H9 (cell line): ENCODE measurements around the gene PSME1. TPM values are rescaled to one million over a fixed set of nuclear protein-coding genes. Genes with fewer than 3 reads are reported as not detected.
A peak's percentile ranks its signal among the peaks of the same experiment; 100 is the strongest.

Experiments
- DNase-seq: peaks from one replicate; pipeline ENCODE4 v3.0.0-alpha.2; 2017
- H2AFZ ChIP-seq: one replicate; pipeline ENCODE4 v1.6.1; 2013; ENCODE audit warnings: mild to moderate bottlenecking, low read length, control low read depth, moderate library complexity
- H2AK5ac ChIP-seq: 2 replicates; pipeline ENCODE4 v1.6.1; 2013; ENCODE audit warnings: low read length, control low read depth, mixed read lengths; ENCODE audit not compliant: insufficient read length
- H2BK120ac ChIP-seq: one replicate; pipeline ENCODE4 v1.6.1; 2013; ENCODE audit warnings: low read depth, mild to moderate bottlenecking, low read length, control low read depth, inconsistent platforms; ENCODE audit not compliant: poor library complexity, severe bottlenecking
- H2BK12ac ChIP-seq: 2 replicates; pipeline ENCODE4 v1.6.1; 2013; ENCODE audit warnings: low read length, control low read depth, mixed read lengths, low read depth; ENCODE audit not compliant: insufficient read length
- H2BK15ac ChIP-seq: 2 replicates; pipeline ENCODE4 v1.6.1; 2013; ENCODE audit warnings: low read depth, low read length, control low read depth
- H2BK20ac ChIP-seq: one replicate; pipeline ENCODE4 v1.6.1; 2013; ENCODE audit warnings: low read depth, mild to moderate bottlenecking, low read length, control low read depth, inconsistent platforms; ENCODE audit not compliant: poor library complexity, severe bottlenecking
- H2BK5ac ChIP-seq: 2 replicates; pipeline ENCODE4 v1.6.1; 2013; ENCODE audit warnings: low read length, control low read depth, mixed read lengths; ENCODE audit not compliant: insufficient read length
- H3K14ac ChIP-seq: 2 replicates; pipeline ENCODE4 v1.6.1; 2013; ENCODE audit warnings: low read length, control low read depth; ENCODE audit not compliant: insufficient read depth
- H3K18ac ChIP-seq: 2 replicates; pipeline ENCODE4 v1.6.1; 2013; ENCODE audit warnings: low read depth, mild to moderate bottlenecking, mixed read lengths, low read length, control low read depth; ENCODE audit not compliant: insufficient read length
- H3K23ac ChIP-seq: 2 replicates; pipeline ENCODE4 v1.6.1; 2013; ENCODE audit warnings: low read length, control low read depth, mixed read lengths, low read depth; ENCODE audit not compliant: insufficient read length
- H3K23me2 ChIP-seq: 2 replicates; pipeline ENCODE4 v1.6.1; 2013; ENCODE audit warnings: low read depth, mild to moderate bottlenecking, mixed read lengths, low read length, control low read depth; ENCODE audit not compliant: insufficient read length, poor library complexity, severe bottlenecking
- H3K27ac ChIP-seq: 2 replicates; pipeline ENCODE4 v1.5.1; 2013; ENCODE audit warnings: low read length, control low read depth, mixed read lengths, low read depth; ENCODE audit not compliant: insufficient read length
- H3K27me3 ChIP-seq: 2 replicates; pipeline ENCODE4 v1.6.1; 2013; ENCODE audit warnings: low read length, control low read depth, inconsistent platforms; ENCODE audit not compliant: insufficient read depth
- H3K4ac ChIP-seq: 2 replicates; pipeline ENCODE4 v1.6.1; 2013; ENCODE audit warnings: low read depth, mild to moderate bottlenecking, control low read depth, inconsistent platforms, low read length, moderate library complexity
- H3K4me1 ChIP-seq: 2 replicates; pipeline ENCODE4 v1.6.1; 2013; ENCODE audit warnings: low read length, control low read depth, inconsistent platforms; ENCODE audit not compliant: insufficient read depth
- H3K4me2 ChIP-seq: 2 replicates; pipeline ENCODE4 v1.6.1; 2013; ENCODE audit warnings: low read length, control low read depth, mixed read lengths; ENCODE audit not compliant: insufficient read length, insufficient read depth
- H3K56ac ChIP-seq: 2 replicates; pipeline ENCODE4 v1.6.1; 2013; ENCODE audit warnings: low read depth, mild to moderate bottlenecking, mixed read lengths, low read length, control low read depth; ENCODE audit not compliant: insufficient read length
- H3K79me1 ChIP-seq: 2 replicates; pipeline ENCODE4 v1.6.1; 2013; ENCODE audit warnings: low read depth, mild to moderate bottlenecking, moderate library complexity, low read length, control low read depth, inconsistent platforms; ENCODE audit not compliant: insufficient read depth, poor library complexity, severe bottlenecking
- H3K79me2 ChIP-seq: 2 replicates; pipeline ENCODE4 v1.6.1; 2013; ENCODE audit warnings: low read length, control low read depth, inconsistent platforms; ENCODE audit not compliant: insufficient read depth
- H3K9ac ChIP-seq: 2 replicates; pipeline ENCODE4 v1.6.1; 2013; ENCODE audit warnings: low read length, control low read depth, mixed read lengths; ENCODE audit not compliant: insufficient read length; ENCODE audit errors: extremely low read depth
- H3K9me3 ChIP-seq: one replicate; pipeline ENCODE4 v1.6.1; 2013; ENCODE audit warnings: low read depth, low read length, inconsistent platforms; ENCODE audit not compliant: control insufficient read depth
- H3T11ph ChIP-seq: one replicate; pipeline ENCODE4 v1.6.1; 2013; ENCODE audit warnings: mild to moderate bottlenecking, low read length, control low read depth, inconsistent platforms
- H4K20me1 ChIP-seq: one replicate; pipeline ENCODE4 v1.6.1; 2013; ENCODE audit not compliant: control insufficient read depth, insufficient read length, insufficient read depth
- H4K5ac ChIP-seq: 2 replicates; pipeline ENCODE4 v1.6.1; 2013; ENCODE audit warnings: low read depth, mild to moderate bottlenecking, mixed read lengths, low read length, control low read depth; ENCODE audit not compliant: insufficient read length
- H4K8ac ChIP-seq: replicated peaks from 2 replicates; pipeline ENCODE4 v1.6.1; 2013; ENCODE audit warnings: low read length, control low read depth, mixed read lengths, low read depth; ENCODE audit not compliant: insufficient read length
- H4K91ac ChIP-seq: 2 replicates; pipeline ENCODE4 v1.6.1; 2013; ENCODE audit warnings: low read depth, mild to moderate bottlenecking, moderate library complexity, mixed read lengths, low read length, control low read depth; ENCODE audit not compliant: insufficient read length
- H3K27ac Mint-ChIP-seq, 3 experiments: 2 replicates in 2 of 3; 3 replicates in 1 of 3; pipeline ENCODE4 v1.8.0; 2020 to 2021; ENCODE audit warnings: mixed read lengths in 3 of 3, mild to moderate bottlenecking in 1 of 3, moderate library complexity in 1 of 3
- H3K27me3 Mint-ChIP-seq: 2 replicates; pipeline ENCODE4 v1.8.0; 2021; ENCODE audit warnings: low read depth, mild to moderate bottlenecking, moderate library complexity, mixed read lengths
- H3K36me3 Mint-ChIP-seq, 3 experiments: 2 replicates in 2 of 3; 3 replicates in 1 of 3; pipeline ENCODE4 v1.8.0; 2020 to 2021; ENCODE audit warnings: low read depth in 3 of 3, mixed read lengths in 3 of 3; ENCODE audit not compliant: insufficient read depth in 1 of 3
- H3K4me1 Mint-ChIP-seq, 2 experiments: 2 replicates each; pipeline ENCODE4 v1.8.0; 2020; ENCODE audit warnings: mixed read lengths in 2 of 2
- H3K4me3 Mint-ChIP-seq, 2 experiments: 2 replicates in 1 of 2; 3 replicates in 1 of 2; pipeline ENCODE4 v1.8.0; 2020 to 2021; ENCODE audit warnings: mild to moderate bottlenecking in 2 of 2, mixed read lengths in 2 of 2, moderate library complexity in 1 of 2
- H3K9me3 Mint-ChIP-seq, 2 experiments: 2 replicates in 1 of 2; 3 replicates in 1 of 2; pipeline ENCODE4 v1.8.0; 2020; ENCODE audit warnings: mild to moderate bottlenecking in 2 of 2, mixed read lengths in 2 of 2, moderate library complexity in 1 of 2
- WGBS: extraction: QIAGEN DNeasy Blood & Tissue Kit; methylation state at CpG from one replicate; pipeline ENCODE4 v1.1.7; 2013; ENCODE audit warnings: missing lambda C conversion rate, low lambda C conversion rate, mixed read lengths; ENCODE audit not compliant: insufficient read length; ENCODE audit errors: extremely low coverage; 5-methylcytosine and 5-hydroxymethylcytosine counted together
- total RNA-seq: library from RNA; stranded (reverse); gene quantifications from 2 replicates; pipeline ENCODE4 v1.2.1, GENCODE V29; 2021
- TF ChIP-seq, protein P1 (sequence below): fragments of 200-600 bp; sonication (generic); conservative IDR thresholded peaks from 3 replicates; pipeline ENCODE4 v1.8.0; 2021; ENCODE audit warnings: antibody characterized with exemption, mild to moderate bottlenecking

Gene PSME1
- total RNA-seq, 1 experiment from 2014 or later, result 109 TPM

DNA sequence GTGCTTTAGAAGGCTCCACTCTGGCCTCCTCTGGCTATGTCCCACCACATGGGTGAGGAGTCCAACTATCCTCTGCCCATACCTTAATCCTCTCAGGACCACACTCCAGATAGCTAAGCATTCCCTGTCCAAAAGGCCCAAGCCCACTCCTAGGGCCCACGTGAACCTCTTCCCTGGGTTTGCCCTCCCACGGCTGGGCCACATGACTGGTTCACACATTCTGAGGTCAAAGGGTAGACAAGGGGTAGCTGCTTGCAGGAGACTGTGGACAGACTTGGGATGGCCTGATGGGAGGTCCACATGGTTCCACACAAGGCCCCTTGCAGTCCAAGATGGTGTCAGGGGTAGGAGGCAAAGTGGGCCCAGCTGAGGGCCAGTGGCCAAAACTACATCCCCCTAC, 47.9 kb upstream of the PSME1 start:
- peaks cover 9 to 26% of the 10 kb centered on the region in 2 experiments for H3K4me1 Mint-ChIP-seq

More for the DNA sequence above, 47.9 kb upstream of the PSME1 start:
- H3K4me1 ChIP-seq, result no peaks in the 10 kb centered on the region
- H3K9ac ChIP-seq, result no peak overlapping the region
- H2AFZ ChIP-seq, result no peak overlapping the region
- H3K79me2 ChIP-seq, result no peaks in the 10 kb centered on the region
- no peaks in the 10 kb centered on the region for H4K20me1 ChIP-seq
- DNase-seq, result no peak
- H3K4me2 ChIP-seq, result no peak overlapping the region
- H2BK120ac ChIP-seq, result no peak overlapping the region
- no peak overlapping the region for H3K23ac ChIP-seq
- H2BK15ac ChIP-seq, result peak overlapping the region; percentile 20; the same call in 1 of the 2 replicates
- no peak overlapping the region for H2BK20ac ChIP-seq
- Mint-ChIP-seq H3K9me3 (no peaks in the 10 kb centered on the region), H3K27me3 (peaks cover 10% of the 10 kb centered on the region), H3K4me3 (no peak overlapping the region), H3K27ac (no peak overlapping the region), H3K36me3 (no peaks in the 10 kb centered on the region)
- no peak overlapping the region for H2BK5ac ChIP-seq
- no peak overlapping the region for H3K18ac ChIP-seq
- H3K23me2 ChIP-seq, result no peaks in the 10 kb centered on the region
- H3T11ph ChIP-seq, result no peak overlapping the region
- no peak overlapping the region for H4K91ac ChIP-seq
- no peak overlapping the region for H3K14ac ChIP-seq
- no peak overlapping the region for H3K4ac ChIP-seq
- TF ChIP-seq, protein P1, sequence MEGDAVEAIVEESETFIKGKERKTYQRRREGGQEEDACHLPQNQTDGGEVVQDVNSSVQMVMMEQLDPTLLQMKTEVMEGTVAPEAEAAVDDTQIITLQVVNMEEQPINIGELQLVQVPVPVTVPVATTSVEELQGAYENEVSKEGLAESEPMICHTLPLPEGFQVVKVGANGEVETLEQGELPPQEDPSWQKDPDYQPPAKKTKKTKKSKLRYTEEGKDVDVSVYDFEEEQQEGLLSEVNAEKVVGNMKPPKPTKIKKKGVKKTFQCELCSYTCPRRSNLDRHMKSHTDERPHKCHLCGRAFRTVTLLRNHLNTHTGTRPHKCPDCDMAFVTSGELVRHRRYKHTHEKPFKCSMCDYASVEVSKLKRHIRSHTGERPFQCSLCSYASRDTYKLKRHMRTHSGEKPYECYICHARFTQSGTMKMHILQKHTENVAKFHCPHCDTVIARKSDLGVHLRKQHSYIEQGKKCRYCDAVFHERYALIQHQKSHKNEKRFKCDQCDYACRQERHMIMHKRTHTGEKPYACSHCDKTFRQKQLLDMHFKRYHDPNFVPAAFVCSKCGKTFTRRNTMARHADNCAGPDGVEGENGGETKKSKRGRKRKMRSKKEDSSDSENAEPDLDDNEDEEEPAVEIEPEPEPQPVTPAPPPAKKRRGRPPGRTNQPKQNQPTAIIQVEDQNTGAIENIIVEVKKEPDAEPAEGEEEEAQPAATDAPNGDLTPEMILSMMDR, result no peak
- no peak overlapping the region for H4K8ac ChIP-seq
- H2BK12ac ChIP-seq, result no peak overlapping the region
- H3K9me3 ChIP-seq, result no peaks in the 10 kb centered on the region
- no peak overlapping the region for H4K5ac ChIP-seq
- no CpG with 5 or more reads among the region's 2 CpGs for WGBS
- H2AK5ac ChIP-seq, result no peak overlapping the region
- H3K27me3 ChIP-seq, result no peaks in the 10 kb centered on the region
- no peaks in the 10 kb centered on the region for H3K79me1 ChIP-seq
- H3K56ac ChIP-seq, result no peak overlapping the region
- H3K27ac ChIP-seq, result no peak overlapping the region
